ENCODE data around the gene CDH3.

CDH3 gene

GRCh38 chr16:68689921-68690320 is 44.8 kb downstream of the CDH3 start:
- no peak overlapping the region for H3K4me3 ChIP-seq (replicated peaks in 1 of 2; ENCODE audit: low read depth in 2 of 2, low read length in 2 of 2)
- TF ChIP-seq CTCF (IDR thresholded peaks at IDR 0.05; ENCODE audit: low read depth, low read length), result no peak
- DNase-seq (ENCODE audit: low read depth in 2 of 2), result no peak

- no peak overlapping the region for H3K4me3 ChIP-seq (replicated peaks in 1 of 2; ENCODE audit: low read depth in 2 of 2, low read length in 2 of 2)
- no peak for DNase-seq (ENCODE audit: low read depth in 2 of 2)
- no peak for TF ChIP-seq CTCF (IDR thresholded peaks at IDR 0.05; ENCODE audit: low read depth, low read length)
Observed at GRCh38 chr16:68695575-68695974, 50.5 kb downstream of the CDH3 start.

GRCh38 chr16:68696514-68696913 is 51.4 kb downstream of the CDH3 start:
- DNase-seq (ENCODE audit: low read depth in 2 of 2), result no peak
- no peak overlapping the region for H3K4me3 ChIP-seq (replicated peaks in 1 of 2; ENCODE audit: low read depth in 2 of 2, low read length in 2 of 2)
- TF ChIP-seq CTCF (IDR thresholded peaks at IDR 0.05; ENCODE audit: low read depth, low read length), result no peak

GRCh38 chr16:68698091-68698490 is 53.0 kb downstream of the CDH3 start:
- no peak overlapping the region for H3K4me3 ChIP-seq (replicated peaks in 1 of 2; ENCODE audit: low read depth in 2 of 2, low read length in 2 of 2)
- DNase-seq (ENCODE audit: low read depth in 2 of 2), result no peak
- TF ChIP-seq CTCF (IDR thresholded peaks at IDR 0.05; ENCODE audit: low read depth, low read length), result no peak

GRCh38 chr16:68700120-68700519 is 55.0 kb downstream of the CDH3 start:
- no peak overlapping the region for H3K4me3 ChIP-seq (replicated peaks in 1 of 2; ENCODE audit: low read depth in 2 of 2, low read length in 2 of 2)

GRCh38 chr16:68700831-68701230 is 55.7 kb downstream of the CDH3 start:
- no peak overlapping the region for H3K4me3 ChIP-seq (replicated peaks in 1 of 2; ENCODE audit: low read depth in 2 of 2, low read length in 2 of 2)
- TF ChIP-seq CTCF (IDR thresholded peaks at IDR 0.05; ENCODE audit: low read depth, low read length), result no peak
- DNase-seq (ENCODE audit: low read depth in 2 of 2), result no peak

More at GRCh38 chr16:68700120-68700519, 55.0 kb downstream of the CDH3 start:
- peak; percentile 33 to 38 for DNase-seq (ENCODE audit: low read depth in 2 of 2)
- TF ChIP-seq CTCF (IDR thresholded peaks at IDR 0.05; ENCODE audit: low read depth, low read length), result no peak

GRCh38 chr16:68704232-68704867 is 59.2 kb downstream of the CDH3 start:
- peak; percentile 72 to 73 for DNase-seq (ENCODE audit: low read depth in 2 of 2)
- no peak overlapping the region for H3K4me3 ChIP-seq (replicated peaks in 1 of 2; ENCODE audit: low read depth in 2 of 2, low read length in 2 of 2)
- TF ChIP-seq CTCF (IDR thresholded peaks at IDR 0.05; ENCODE audit: low read depth, low read length), result peak; percentile 86
